SK-N-SH (cell line): ENCODE data around the gene DMD. TPM values are rescaled to one million over a fixed set of nuclear protein-coding genes. Genes with fewer than 3 reads are reported as not detected.
A peak's percentile ranks its signal among the peaks of the same experiment; 100 is the strongest.

ENCODE experiments used
- CTCF ChIA-PET: fragments of 300-600, 350-600 bp; formaldehyde crosslinking; extraction: SDS; loops from one replicate; lab custom pipeline; 2021; lab: Yijun Ruan, JAX
- POLR2A ChIA-PET: fragments of 350-600 bp; sonication (Branson Sonifier 250); formaldehyde crosslinking; extraction: SDS; loops from one replicate; lab custom pipeline; 2020; ENCODE audit warnings: antibody characterized with exemption, inconsistent platforms; lab: Yijun Ruan, JAX
- DNase-seq: peaks from one replicate; pipeline ENCODE4 v3.0.0; 2012
- H2AFZ ChIP-seq: fragments of 200-600 bp; sonication (generic); 2 replicates; pipeline ENCODE4 v1.8.1; 2016; ENCODE audit warnings: antibody characterized with exemption, mild to moderate bottlenecking, low read depth
- H3F3A ChIP-seq: fragments of 200-600 bp; sonication (generic); replicated peaks from 2 replicates; pipeline ENCODE3; 2016; ENCODE audit warnings: antibody characterized with exemption, mild to moderate bottlenecking; ENCODE audit not compliant: insufficient read depth
- H3K27ac ChIP-seq, 2 experiments: fragments of 200-500 bp in 1 of 2; fragments of 200-600 bp in 1 of 2; sonication (Bioruptor generic) in 1 of 2; sonication (generic), shearing (Covaris generic) in 1 of 2; 2 replicates each; pipeline versions ENCODE4 v1.5.1 to v1.6.1; 2014 to 2016; ENCODE audit warnings: low read depth in 2 of 2, inconsistent platforms in 1 of 2, low read length in 1 of 2, mild to moderate bottlenecking in 1 of 2, mixed read lengths in 1 of 2
- H3K27me3 ChIP-seq: fragments of 200-600 bp; sonication (generic), shearing (Covaris generic); 2 replicates; pipeline ENCODE4 v1.6.1; 2016; ENCODE audit warnings: mixed run types; ENCODE audit not compliant: insufficient read depth
- H3K36me3 ChIP-seq, 2 experiments: fragments of 200-500 bp in 1 of 2; fragments of 200-600 bp in 1 of 2; sonication (Bioruptor generic) in 1 of 2; sonication (generic) in 1 of 2; replicated peaks in 1 of 2; 2 replicates each; pipeline versions ENCODE3 to v1.5.1; 2014 to 2016; ENCODE audit warnings: low read length in 1 of 2, mild to moderate bottlenecking in 1 of 2; ENCODE audit not compliant: insufficient read depth in 2 of 2, control insufficient read depth in 1 of 2
- H3K4me1 ChIP-seq, 2 experiments: fragments of 200-500 bp in 1 of 2; fragments of 200-600 bp in 1 of 2; sonication (Bioruptor generic) in 1 of 2; sonication (generic), shearing (Covaris generic) in 1 of 2; 2 replicates each; pipeline versions ENCODE4 v1.5.1 to v1.6.1; 2014 to 2016; ENCODE audit warnings: low read depth in 1 of 2, low read length in 1 of 2, mixed run types in 1 of 2; ENCODE audit not compliant: insufficient read depth in 2 of 2, control insufficient read depth in 1 of 2
- H3K4me2 ChIP-seq: fragments of 200-600 bp; sonication (generic), shearing (Covaris generic); 2 replicates; pipeline ENCODE4 v1.6.1; 2017; ENCODE audit warnings: mixed run types
- H3K4me3 ChIP-seq, 2 experiments: fragments of 200-500 bp in 1 of 2; fragments of 200-600 bp in 1 of 2; sonication (Bioruptor generic) in 1 of 2; sonication (generic), shearing (Covaris generic) in 1 of 2; 2 replicates each; pipeline versions ENCODE4 v1.5.1 to v1.8.1; 2014 to 2016; ENCODE audit warnings: low read depth in 2 of 2, inconsistent platforms in 1 of 2, low read length in 1 of 2, mild to moderate bottlenecking in 1 of 2, mixed read lengths in 1 of 2, moderate library complexity in 1 of 2
- H3K79me2 ChIP-seq: fragments of 200-600 bp; sonication (generic); 2 replicates; pipeline ENCODE4 v1.8.1; 2017; ENCODE audit warnings: mild to moderate bottlenecking; ENCODE audit not compliant: insufficient read depth
- H3K9ac ChIP-seq: fragments of 200-600 bp; sonication (generic); 2 replicates; pipeline ENCODE4 v1.6.1; 2017; ENCODE audit warnings: mixed run types
- H3K9me2 ChIP-seq: fragments of 200-600 bp; sonication (generic); 2 replicates; pipeline ENCODE4 v1.6.1; 2017; ENCODE audit warnings: mixed run types
- H3K9me3 ChIP-seq: fragments of 200-600 bp; sonication (generic); 2 replicates; pipeline ENCODE4 v1.6.1; 2017; ENCODE audit warnings: mixed run types, mild to moderate bottlenecking, moderate library complexity
- H4K20me1 ChIP-seq: fragments of 200-600 bp; sonication (generic); 2 replicates; pipeline ENCODE4 v1.6.1; 2017; ENCODE audit warnings: mild to moderate bottlenecking, mixed run types; ENCODE audit not compliant: insufficient read depth
- CHD2 ChIP-seq: fragments of 150-350 bp; IDR thresholded peaks from 2 replicates; pipeline ENCODE4 v1.6.1; 2018; ENCODE audit warnings: low read length; ENCODE audit not compliant: partially characterized antibody
- ELF1 ChIP-seq: IDR thresholded peaks from 2 replicates; pipeline ENCODE4 v1.4.0; 2012
- EP300 ChIP-seq, 2 experiments: IDR thresholded peaks; 2 replicates each; pipeline versions ENCODE4 v1.4.0 to v1.6.1; 2012; ENCODE audit warnings: borderline replicate concordance in 1 of 2, low read depth in 1 of 2, low read length in 1 of 2
- FOSL2 ChIP-seq: IDR thresholded peaks from 2 replicates; pipeline ENCODE4 v1.4.0; 2012; ENCODE audit warnings: low read depth, mild to moderate bottlenecking, moderate library complexity, borderline replicate concordance
- GABPA ChIP-seq: IDR thresholded peaks from 2 replicates; pipeline ENCODE4 v1.4.0; 2012; ENCODE audit warnings: low read depth, mild to moderate bottlenecking
- GATA2 ChIP-seq: sonication (generic); formaldehyde crosslinking; IDR thresholded peaks from 2 replicates; pipeline ENCODE4 v1.5.0; 2020; ENCODE audit warnings: mild to moderate bottlenecking, missing genetic modification reagents
- IRF3 ChIP-seq: fragments of 150-350 bp; IDR thresholded peaks from 2 replicates; pipeline ENCODE4 v1.6.1; 2016; ENCODE audit warnings: mild to moderate bottlenecking, low read depth, low read length
- JUND ChIP-seq: IDR thresholded peaks from 2 replicates; pipeline ENCODE4 v1.4.0; 2012
- MEF2A ChIP-seq: IDR thresholded peaks from 2 replicates; pipeline ENCODE4 v1.4.0; 2012; ENCODE audit warnings: low read depth, borderline replicate concordance
- MXI1 ChIP-seq: IDR thresholded peaks from 2 replicates; pipeline ENCODE4 v1.6.1; 2012; ENCODE audit warnings: mild to moderate bottlenecking, low read depth, low read length, improper control_type of control experiment
- NFIC ChIP-seq: IDR thresholded peaks from 2 replicates; pipeline ENCODE4 v1.4.0; 2012; ENCODE audit warnings: borderline replicate concordance
- PBX3 ChIP-seq: IDR thresholded peaks from 2 replicates; pipeline ENCODE4; 2012
- POLR2AphosphoS5 ChIP-seq: IDR thresholded peaks from 2 replicates; pipeline ENCODE4 v1.6.1; 2012; ENCODE audit warnings: low read depth, low read length
- RAD21 ChIP-seq: IDR thresholded peaks from 2 replicates; pipeline ENCODE4 v1.6.1; 2012; ENCODE audit warnings: mild to moderate bottlenecking, low read length
- RCOR1 ChIP-seq: fragments of 150-350 bp; IDR thresholded peaks from 2 replicates; pipeline ENCODE4 v1.6.1; 2017; ENCODE audit warnings: antibody characterized with exemption, low read length
- RXRA ChIP-seq: IDR thresholded peaks from 2 replicates; pipeline ENCODE4 v1.4.0; 2012; ENCODE audit warnings: low read depth, mild to moderate bottlenecking, borderline replicate concordance
- SIN3A ChIP-seq: IDR thresholded peaks from 2 replicates; pipeline ENCODE4 v1.6.1; 2012; ENCODE audit warnings: low read depth, mild to moderate bottlenecking, low read length, moderate library complexity, borderline replicate concordance
- YY1 ChIP-seq: IDR thresholded peaks from 2 replicates; pipeline ENCODE4 v1.4.0; 2012; ENCODE audit warnings: low read depth, mild to moderate bottlenecking
- WGBS: methylation state at CpG from one replicate; pipeline ENCODE4 v1.1.6; 2017; ENCODE audit warnings: low lambda C conversion rate; 5-methylcytosine and 5-hydroxymethylcytosine counted together
- polyA plus RNA-seq, 3 experiments: library from polyadenylated mRNA; depleted of rRNA; stranded (reverse); fragments of >200 nt; gene quantifications; 2 replicates each; pipeline ENCODE4 v1.2.3, GENCODE V29; 2012

DMD gene
- polyA plus RNA-seq, 1 of the 3 experiments (the other 2 are of a cell fraction) = 3.9 TPM

- H3K27me3 ChIP-seq = no peaks in the 10 kb centered on the region
- no peaks in the 10 kb centered on the region for H3K36me3 ChIP-seq
- POLR2A ChIA-PET = interaction anchor here (0.6 kb wide), 1 partner anchor 13 kb away, joined by 3 read pairs; no protein-coding TSS in a partner anchor
- no peaks in the 10 kb centered on the region for H3K9me3 ChIP-seq
- no peaks in the 10 kb centered on the region for H4K20me1 ChIP-seq
- WGBS = 1% methylated on average over 5 of the region's 5 CpGs
- no peak overlapping the region for H3K4me3 ChIP-seq
- H3F3A ChIP-seq = no peaks in the 10 kb centered on the region
- no peaks in the 10 kb centered on the region for H3K79me2 ChIP-seq
- CTCF ChIA-PET = no interaction called here
- no peaks in the 10 kb centered on the region; a peak in 1 of 4 replicates for H3K4me1 ChIP-seq
- H2AFZ ChIP-seq = no peak overlapping the region
- TF ChIP-seq FOSL2 = no peak
- no peak for TF ChIP-seq RXRA
- no peak for TF ChIP-seq POLR2AphosphoS5
- no peak for TF ChIP-seq MEF2A
- no peak for TF ChIP-seq MXI1
- TF ChIP-seq EP300 (IDR thresholded peaks at IDR 0.05; ENCODE audit: borderline replicate concordance in 1 of 2, low read depth in 1 of 2, low read length in 1 of 2) = no peak
- TF ChIP-seq YY1 = no peak
- TF ChIP-seq SIN3A = no peak
- TF ChIP-seq GATA2 (CRISPR knock-in tag) = peak; percentile 66
- no peak for TF ChIP-seq RAD21
- no peak for TF ChIP-seq NFIC
- 0 out of 2 replicates have a peak, but pooled peaks have one; percentile 15 for TF ChIP-seq RCOR1
- H3K9me2 ChIP-seq = no peaks in the 10 kb centered on the region
- peak overlapping the region in 1 of 2 experiments; percentile 74; a peak in 2 of 4 replicates for H3K27ac ChIP-seq
- peak; percentile 43 for DNase-seq
- no peak overlapping the region for H3K4me2 ChIP-seq
- H3K9ac ChIP-seq = no peak overlapping the region
Measured at GRCh38 chrX:32933548-32933947, 277.8 kb downstream of the DMD start.

DNA sequence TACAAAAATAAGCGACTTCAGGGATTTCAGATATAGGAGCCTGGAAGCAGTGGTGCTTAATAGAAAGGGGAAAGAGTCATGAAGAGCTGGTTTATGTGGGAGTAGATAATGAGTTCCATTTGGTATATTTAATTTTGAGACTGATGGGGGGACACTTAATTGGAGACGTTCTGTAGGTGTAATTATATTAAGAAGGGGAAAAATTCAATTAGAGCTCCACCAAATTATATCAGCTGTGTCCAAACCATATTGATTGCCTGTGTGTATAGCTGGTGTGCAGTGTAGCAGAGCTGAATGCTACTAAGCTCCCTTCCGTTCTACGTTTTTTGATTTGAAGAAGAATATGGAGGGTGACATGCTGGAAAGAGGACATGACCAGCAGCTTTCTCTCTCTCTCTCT, 282.3 kb downstream of the DMD start:
- WGBS = 4% methylated on average over 4 of the region's 4 CpGs

More for the DNA sequence above, 282.3 kb downstream of the DMD start:
- H3K4me3 ChIP-seq = no peak overlapping the region
- no peak overlapping the region for H3K9ac ChIP-seq
- peak overlapping the region in 1 of 2 experiments; percentile 86; a peak in 2 of 4 replicates for H3K27ac ChIP-seq
- POLR2A ChIA-PET = no interaction called here
- peak; percentile 34 for DNase-seq
- H3F3A ChIP-seq = no peaks in the 10 kb centered on the region
- no peaks in the 10 kb centered on the region for H4K20me1 ChIP-seq
- H3K9me2 ChIP-seq = no peaks in the 10 kb centered on the region
- no peaks in the 10 kb centered on the region for H3K79me2 ChIP-seq
- no peaks in the 10 kb centered on the region; a peak in 2 of 4 replicates for H3K4me1 ChIP-seq
- no peak overlapping the region for H2AFZ ChIP-seq
- CTCF ChIA-PET = no interaction called here
- no peaks in the 10 kb centered on the region for H3K9me3 ChIP-seq
- TF ChIP-seq IRF3 (no peak), GATA2 (CRISPR knock-in tag) (peak; percentile 48), CHD2 (peak; percentile 32), RCOR1 (0 out of 2 replicates have a peak, but pooled peaks have one; percentile 13), EP300 (IDR thresholded peaks at IDR 0.05; ENCODE audit: borderline replicate concordance in 1 of 2, low read depth in 1 of 2, low read length in 1 of 2) (peak in 1 of 2 experiments; percentile 83; a peak in 1 of 4 replicates), FOSL2 (no peak), JUND (no peak), MXI1 (no peak), PBX3 (no peak), RAD21 (peak; percentile 25; the same call in 1 of the 2 replicates), GABPA (no peak), NFIC (no peak), ELF1 (no peak)
- no peak overlapping the region for H3K4me2 ChIP-seq
- H3K27me3 ChIP-seq = no peaks in the 10 kb centered on the region
- H3K36me3 ChIP-seq = no peaks in the 10 kb centered on the region
